GM19324 (cell line): Measurements from ENCODE around the gene AZU1.

Experiments
- ATAC-seq: cut with Tn5 transposase; IDR thresholded peaks from one replicate; pipeline ENCODE4 v1.9.1; 2021; ENCODE audit warnings: mild to moderate bottlenecking, moderate library complexity; ENCODE audit not compliant: unreplicated experiment, low FRiP score

Gene AZU1

DNA sequence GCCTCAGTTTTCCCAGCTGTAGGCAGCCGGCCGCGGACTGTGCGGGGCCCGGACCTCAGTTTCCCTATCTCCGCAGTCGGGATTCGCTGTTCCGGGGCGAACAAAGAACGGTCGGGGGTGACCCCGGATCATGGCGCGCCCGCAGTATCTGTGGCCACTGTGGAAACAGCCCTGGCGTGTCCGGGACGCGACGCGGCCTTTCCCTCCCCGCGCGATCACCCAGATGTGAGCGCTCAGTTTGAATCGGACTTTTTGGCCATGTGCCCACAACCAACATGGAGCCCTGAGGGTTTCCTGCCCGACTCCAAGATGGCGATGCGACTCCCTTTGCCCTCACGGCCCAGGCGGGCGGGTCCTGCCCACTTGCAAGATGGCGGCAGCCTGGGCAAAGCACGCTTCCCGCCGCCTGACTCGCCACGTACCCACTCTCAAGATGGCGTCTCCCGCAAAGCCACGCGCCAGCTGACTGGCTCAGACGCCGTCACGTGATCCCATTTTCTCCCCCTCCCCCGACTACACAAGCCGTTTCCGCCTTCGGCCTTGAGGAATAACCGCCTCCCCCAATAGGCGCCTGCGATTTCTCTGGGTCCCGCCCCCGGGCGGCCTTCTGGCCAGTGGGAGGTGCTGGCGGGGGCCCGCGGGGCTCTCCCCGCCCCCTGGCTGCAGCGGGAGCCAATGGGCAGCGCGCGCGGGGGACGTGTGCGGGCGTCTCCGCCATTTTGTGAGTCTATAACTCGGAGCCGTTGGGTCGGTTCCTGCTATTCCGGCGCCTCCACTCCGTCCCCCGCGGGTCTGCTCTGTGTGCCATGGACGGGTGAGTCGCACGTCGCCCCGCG is 30.7 kb upstream of the AZU1 start, which contains the start of gene PTBP1:
Gene PTBP1 (plus strand): TSS at position 761 of the 836 bp plus-strand sequence. CDS start 46 bp downstream, at position 807.
- ATAC-seq = peak; percentile 81

DNA sequence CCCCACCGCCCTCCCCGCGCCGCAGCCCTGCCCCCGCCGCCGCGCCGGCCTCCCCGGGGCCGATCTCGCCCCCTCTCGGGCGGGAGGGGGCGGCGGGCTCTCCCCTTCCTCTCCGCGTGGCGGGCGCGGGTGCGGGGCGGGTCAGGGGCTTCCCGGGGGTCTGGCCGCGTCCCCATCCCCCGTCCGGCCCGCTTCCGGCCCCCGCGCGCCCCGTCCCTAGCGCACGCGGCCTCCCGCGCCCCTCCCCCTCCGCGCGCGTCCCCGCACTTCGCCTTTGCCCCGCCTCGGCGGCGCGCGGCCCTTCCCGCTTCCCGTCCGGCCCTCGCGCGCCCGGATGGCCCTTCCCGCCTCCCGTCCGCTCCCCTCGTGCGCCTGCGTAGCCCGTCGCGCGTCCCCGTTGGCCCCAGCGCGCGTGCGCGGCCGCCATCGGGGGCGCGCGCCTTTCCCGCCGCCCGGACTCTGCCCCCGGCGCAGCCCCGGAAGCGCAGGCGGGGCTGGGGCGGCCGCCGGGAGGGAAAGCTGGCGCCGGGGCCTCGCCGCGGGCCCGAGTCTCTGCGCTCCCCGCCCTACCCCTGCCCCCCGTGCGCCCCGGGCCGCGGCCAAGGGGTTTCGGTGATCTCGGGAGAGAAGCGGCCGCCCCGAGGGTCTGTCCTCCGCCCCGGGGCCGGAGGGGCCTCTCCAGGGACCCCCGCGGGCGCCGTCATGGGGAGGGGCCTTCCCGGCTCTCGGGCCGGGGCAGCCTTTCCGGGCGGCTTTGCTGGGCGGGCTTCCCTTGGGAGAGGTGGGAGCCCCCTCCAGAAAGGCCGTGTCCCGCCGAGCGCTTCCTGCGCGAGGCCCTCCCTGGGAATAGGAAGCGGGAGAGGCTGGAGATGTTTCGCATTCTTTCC is 29.9 kb upstream of the AZU1 start:
- ATAC-seq = peak; percentile 52

DNA sequence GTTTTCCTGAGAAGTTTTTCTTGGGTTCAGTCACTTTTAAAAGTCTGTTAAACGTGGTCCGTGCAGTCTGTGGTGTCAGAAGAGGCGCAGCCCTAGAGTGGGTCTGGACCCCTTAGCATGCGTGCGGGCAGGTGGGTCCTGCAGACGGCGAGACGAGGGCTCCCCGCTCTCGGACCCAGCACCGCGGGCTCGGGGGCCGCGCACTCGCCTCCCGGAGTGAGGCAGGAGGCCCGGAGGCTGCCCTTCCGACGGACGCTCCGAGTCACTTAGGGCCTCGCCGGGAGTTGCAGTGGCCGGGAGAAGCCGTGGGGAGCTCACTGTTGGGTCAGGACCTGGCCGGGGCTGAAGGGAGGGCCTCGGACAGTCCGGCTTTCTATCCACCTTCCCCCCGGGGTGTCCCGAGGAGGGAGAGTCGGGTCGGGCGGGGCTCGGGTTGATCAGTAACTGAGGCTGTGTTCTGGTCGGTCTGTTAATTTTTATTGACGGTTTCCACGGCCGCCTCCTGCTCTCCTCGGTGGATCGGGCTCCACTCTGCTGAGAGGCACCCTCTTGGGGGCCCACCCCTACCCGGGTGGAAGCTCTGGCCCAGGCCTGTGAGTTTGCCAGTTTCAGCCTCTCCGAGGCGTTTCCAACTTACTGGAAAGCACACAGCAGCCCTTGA is 29.1 kb upstream of the AZU1 start:
- no peak for ATAC-seq

DNA sequence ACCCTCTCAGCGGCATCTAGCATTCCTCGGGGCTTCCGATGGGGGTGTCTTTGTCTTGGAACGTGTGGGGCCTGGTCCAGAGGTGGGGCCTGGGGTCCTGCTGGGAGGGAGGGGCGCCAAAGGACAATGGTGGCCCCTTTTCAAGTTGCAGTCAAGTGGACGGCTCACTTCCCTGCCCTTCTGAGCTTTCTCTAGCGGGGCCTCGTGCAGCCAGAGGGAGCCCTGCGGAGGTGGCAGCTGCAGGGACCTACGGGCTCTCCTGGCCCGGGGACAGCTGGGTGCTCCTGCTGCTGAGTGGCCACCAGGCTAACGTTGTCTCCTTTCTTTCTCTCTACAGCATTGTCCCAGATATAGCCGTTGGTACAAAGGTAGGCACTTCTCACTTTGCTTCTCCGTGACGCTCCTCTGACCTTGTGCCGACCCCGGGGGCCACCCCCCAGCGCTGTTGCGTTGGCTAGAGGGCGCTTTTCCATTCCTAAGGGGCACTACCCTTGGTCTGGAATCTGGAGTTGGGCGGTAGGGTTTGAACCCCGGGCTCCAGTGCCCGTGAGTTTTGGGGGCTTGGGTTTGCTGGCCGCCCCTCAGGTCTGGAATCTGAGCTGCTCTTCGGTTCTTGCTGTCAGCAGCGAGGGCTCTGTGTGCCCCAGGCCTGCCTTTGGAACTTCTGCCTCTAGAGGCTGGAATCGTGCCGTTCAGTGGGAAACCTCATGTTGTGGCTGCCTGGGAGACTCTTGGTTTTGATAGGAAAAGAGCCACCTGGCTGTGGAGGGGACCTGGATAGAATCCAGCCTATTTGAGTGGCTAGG is 28.4 kb upstream of the AZU1 start:
- no peak for ATAC-seq

DNA sequence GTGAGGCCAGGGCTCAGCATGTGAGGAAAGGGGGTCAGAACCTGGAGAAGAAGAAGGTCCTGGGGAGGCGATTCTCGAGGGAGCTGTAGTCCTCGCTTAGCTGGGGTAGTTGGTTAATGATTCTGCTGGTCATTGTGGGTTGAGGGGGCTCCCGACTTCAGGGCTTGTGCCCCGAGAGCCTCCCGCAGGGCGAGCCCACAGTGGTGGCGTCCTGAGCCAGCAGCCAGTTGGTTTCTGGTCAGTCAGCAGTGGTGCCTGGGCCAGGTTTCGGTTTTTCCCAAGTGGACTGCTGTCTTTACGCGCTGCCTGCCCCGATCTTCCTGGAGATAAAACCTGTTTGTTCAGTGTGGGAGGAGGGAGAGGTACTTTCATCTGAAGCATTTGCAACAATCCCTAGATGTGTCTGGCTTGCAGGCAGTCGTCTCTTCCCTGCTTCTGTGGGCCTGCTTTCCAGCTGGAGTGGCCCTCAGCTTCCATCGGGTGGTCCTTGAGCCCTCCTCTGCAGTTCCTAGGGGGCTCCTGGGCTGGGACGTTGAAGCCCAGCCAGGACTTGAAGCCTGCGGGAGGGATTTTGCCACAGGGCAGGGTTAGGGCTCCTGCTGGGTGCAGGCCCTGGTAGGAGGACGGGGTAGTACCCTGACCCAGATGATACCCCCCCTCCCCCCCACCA is 27.1 kb upstream of the AZU1 start:
- no peak for ATAC-seq

GRCh38 chr19:801030-801860 is 26.4 kb upstream of the AZU1 start:
- no peak for ATAC-seq

- ATAC-seq = no peak
Observed at GRCh38 chr19:801861-802497, 25.7 kb upstream of the AZU1 start.

DNA sequence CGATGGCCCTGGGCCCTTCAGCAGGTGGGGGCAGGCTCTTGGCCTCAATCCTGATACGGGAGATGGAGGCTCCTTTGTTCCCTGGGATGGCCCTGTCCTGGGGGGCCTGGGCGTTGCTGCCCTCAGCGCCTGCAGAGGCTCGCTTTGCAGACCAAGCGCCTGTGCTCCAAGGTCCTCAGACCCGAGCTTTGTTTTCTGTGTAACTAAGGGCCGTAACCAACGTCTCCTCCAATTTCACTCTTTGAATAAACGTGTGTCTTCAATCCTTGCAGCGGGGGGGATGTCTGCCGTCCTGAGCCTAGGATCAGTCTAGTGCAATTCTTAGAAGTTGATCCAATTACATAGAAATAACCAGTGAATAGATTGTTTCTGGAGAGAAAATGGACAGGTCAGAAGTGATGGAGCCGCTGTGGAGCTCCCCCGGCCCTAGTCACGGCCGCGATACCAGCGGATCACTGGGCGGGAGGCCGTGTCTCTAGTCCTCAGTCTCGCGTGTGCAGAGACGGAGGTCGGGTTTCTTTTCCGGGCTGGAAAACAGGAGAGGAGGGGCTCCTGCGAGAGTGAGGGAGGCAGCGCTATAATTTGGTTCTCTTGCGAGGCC is 25.0 kb upstream of the AZU1 start:
- ATAC-seq = no peak

DNA sequence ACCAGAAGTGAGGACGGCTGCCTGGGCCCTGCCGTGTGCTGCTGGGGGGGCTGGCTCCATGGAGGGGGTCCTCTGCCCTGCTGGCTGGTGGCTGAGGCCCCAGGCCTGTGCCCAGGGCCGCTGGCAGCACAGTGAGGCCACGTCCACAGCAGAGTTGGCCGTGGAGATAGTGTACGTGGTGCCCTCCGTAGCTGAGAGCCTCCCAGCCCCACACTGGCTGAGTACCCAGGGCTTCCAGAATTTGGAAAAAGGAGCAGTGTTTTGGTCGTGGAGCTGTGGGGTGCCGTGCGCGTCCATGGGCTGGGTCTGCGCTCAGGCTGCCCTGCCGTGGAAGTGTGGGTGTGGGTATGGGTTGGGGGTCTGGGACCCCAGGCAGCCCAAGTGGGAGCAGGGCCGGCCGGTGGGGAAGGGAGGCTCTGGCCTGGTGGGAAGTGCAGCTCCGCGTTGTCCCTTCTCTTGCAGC is 24.5 kb upstream of the AZU1 start:
- no peak for ATAC-seq

GRCh38 chr19:803686-804418 is 23.8 kb upstream of the AZU1 start:
- ATAC-seq = no peak

DNA sequence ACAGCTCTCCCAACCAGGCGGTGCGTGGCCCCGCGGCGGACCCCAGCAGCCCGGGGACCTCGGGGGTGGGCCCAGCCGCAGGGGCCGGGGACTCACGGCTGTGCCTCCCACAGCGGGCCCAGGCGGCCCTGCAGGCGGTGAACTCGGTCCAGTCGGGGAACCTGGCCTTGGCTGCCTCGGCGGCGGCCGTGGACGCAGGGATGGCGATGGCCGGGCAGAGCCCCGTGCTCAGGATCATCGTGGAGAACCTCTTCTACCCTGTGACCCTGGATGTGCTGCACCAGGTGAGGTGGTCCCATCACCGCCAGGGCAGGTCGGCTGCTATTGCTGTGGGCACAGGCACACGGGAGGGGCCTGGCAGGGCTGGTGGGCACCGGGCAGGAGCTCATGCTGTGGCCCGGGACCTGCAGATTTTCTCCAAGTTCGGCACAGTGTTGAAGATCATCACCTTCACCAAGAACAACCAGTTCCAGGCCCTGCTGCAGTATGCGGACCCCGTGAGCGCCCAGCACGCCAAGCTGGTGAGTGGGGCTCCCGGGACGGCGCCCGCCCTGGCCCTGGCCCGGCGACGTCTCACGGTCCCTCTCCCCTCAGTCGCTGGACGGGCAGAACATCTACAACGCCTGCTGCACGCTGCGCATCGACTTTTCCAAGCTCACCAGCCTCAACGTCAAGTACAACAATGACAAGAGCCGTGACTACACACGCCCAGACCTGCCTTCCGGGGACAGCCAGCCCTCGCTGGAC is 23.0 kb upstream of the AZU1 start:
- no peak for ATAC-seq

- ATAC-seq = no peak
Observed at GRCh38 chr19:805166-805551, 22.5 kb upstream of the AZU1 start.

GRCh38 chr19:805600-806550 is 21.8 kb upstream of the AZU1 start:
- no peak for ATAC-seq

DNA sequence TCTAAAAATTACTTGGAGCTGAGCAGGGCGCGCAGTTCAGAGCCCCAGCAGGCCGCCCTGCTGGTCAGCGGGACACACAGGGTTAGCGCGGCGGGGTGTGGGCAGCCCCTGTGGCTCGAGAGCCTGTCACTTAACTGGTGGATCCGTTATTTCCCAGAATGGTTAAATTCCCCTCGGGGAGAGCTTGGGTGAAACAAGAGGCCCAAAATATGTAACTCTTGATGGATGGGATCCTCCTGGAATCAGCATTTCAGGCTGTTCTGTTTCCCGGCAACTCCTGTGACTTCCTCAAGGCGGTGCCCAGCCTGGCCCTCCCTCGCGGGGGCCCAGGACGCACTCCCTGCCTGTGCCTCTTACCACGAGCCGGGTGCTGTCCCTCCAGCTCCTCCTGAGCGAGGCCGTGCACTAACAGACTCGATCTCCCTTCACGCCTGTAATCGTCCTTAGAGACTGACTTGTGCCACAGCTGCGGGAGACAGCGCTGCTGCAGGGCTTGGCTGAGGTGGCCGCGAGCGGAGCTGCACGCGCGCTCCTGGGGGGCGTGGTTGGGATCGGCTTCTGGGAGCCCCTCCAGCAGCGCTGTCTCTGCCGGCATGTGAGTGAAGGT is 20.7 kb upstream of the AZU1 start:
- no peak for ATAC-seq
